Measurements from ENCODE around the gene PACS2. TPM values are rescaled to one million over a fixed set of nuclear protein-coding genes. Genes with fewer than 3 reads are reported as not detected.

Gene PACS2
- 39.0 TPM for polyA plus RNA-seq (2013, experiment 1 of 2)
- polyA plus RNA-seq (2013, experiment 2 of 2), result 35.9 TPM

GRCh38 chr14:105314287-105315200 lies at the start of gene PACS2:
PACS2 (plus strand) TSS chr14:105314748; CDS start chr14:105314919, 171 bp downstream.
- Histone ChIP-seq H4K91ac (ENCODE audit: low read length) (peak within 1 kb of the TSS; percentile 60), H2BK12ac (ENCODE audit: low read length in 2 of 2) (peak within 1 kb of the TSS; percentile 29 to 55), H4K8ac (ENCODE audit: low read length) (peak within 1 kb of the TSS; percentile 96), H3K14ac (ENCODE audit: low read length in 2 of 2) (peak within 1 kb of the TSS in 1 of 2 experiments; percentile 93), H3K23ac (ENCODE audit: low read length in 2 of 2) (peak within 1 kb of the TSS in 1 of 2 experiments; percentile 81), H3K27ac (ENCODE audit: low read length, poor library complexity, severe bottlenecking) (no peak within 1 kb of the TSS), H3K4me3 (ENCODE audit: insufficient read depth in 1 of 2, low read depth in 1 of 2, low read length in 2 of 2) (peak within 1 kb of the TSS; percentile 92), H3K27me3 (ENCODE audit: control insufficient read depth in 1 of 2, insufficient read depth in 1 of 2, low read length in 2 of 2) (no peaks in the 10 kb centered on the region), H3K9ac (ENCODE audit: low read length) (peak within 1 kb of the TSS; percentile 85), H2BK120ac (ENCODE audit: low read depth, low read length) (peak within 1 kb of the TSS; percentile 91), H3K4me1 (ENCODE audit: control insufficient read depth, insufficient read depth, low read depth, low read length) (peaks cover 21% of the 10 kb centered on the region), H2BK15ac (ENCODE audit: low read depth, poor library complexity, severe bottlenecking) (peak within 1 kb of the TSS; percentile 55), H2AFZ (ENCODE audit: low read depth, low read length) (no peak within 1 kb of the TSS), H3K79me1 (replicated peaks; ENCODE audit: low read length, poor library complexity, severe bottlenecking) (peaks cover 15% of the 10 kb centered on the region), H3K4me2 (ENCODE audit: low read length, poor library complexity, severe bottlenecking) (peak within 1 kb of the TSS; percentile 73), H2BK5ac (ENCODE audit: low read depth, low read length, poor library complexity, severe bottlenecking) (no peak within 1 kb of the TSS), H3K18ac (ENCODE audit: low read depth in 1 of 2, low read length in 2 of 2) (peak within 1 kb of the TSS; percentile 69 to 84), H3K9me3 (ENCODE audit: control insufficient read depth, low read length) (no peaks in the 10 kb centered on the region), H3K36me3 (ENCODE audit: control insufficient read depth in 1 of 2, insufficient read depth in 2 of 2, low read depth in 1 of 2, low read length in 2 of 2) (no peaks in the 10 kb centered on the region), H3K4ac (ENCODE audit: low read depth in 1 of 2, low read length in 2 of 2) (peak within 1 kb of the TSS; percentile 41 to 71), H2AK5ac (ENCODE audit: low read length, severe bottlenecking) (no peak within 1 kb of the TSS)
- DNase-seq, result peak; percentile 81
- WGBS, result 1% methylated on average over 30 of the region's 163 CpGs

- H3K4ac ChIP-seq (ENCODE audit: low read depth in 1 of 2, low read length in 2 of 2), result no peak overlapping the region
- no peak for DNase-seq
- peaks cover 14 to 43% of the 10 kb centered on the region in 2 experiments for H3K36me3 ChIP-seq (ENCODE audit: control insufficient read depth in 1 of 2, insufficient read depth in 2 of 2, low read depth in 1 of 2, low read length in 2 of 2)
- no peaks in the 10 kb centered on the region for H3K27me3 ChIP-seq (ENCODE audit: control insufficient read depth in 1 of 2, insufficient read depth in 1 of 2, low read length in 2 of 2)
- peak overlapping the region; percentile 52 for H4K91ac ChIP-seq (ENCODE audit: low read length)
- H3K4me3 ChIP-seq (ENCODE audit: insufficient read depth in 1 of 2, low read depth in 1 of 2, low read length in 2 of 2), result no peak overlapping the region
- no peak overlapping the region for H2BK12ac ChIP-seq (ENCODE audit: low read length in 2 of 2)
- H2BK15ac ChIP-seq (ENCODE audit: low read depth, poor library complexity, severe bottlenecking), result no peak overlapping the region
- no peak overlapping the region for H3K23ac ChIP-seq (ENCODE audit: low read length in 2 of 2)
- H3K4me1 ChIP-seq (ENCODE audit: control insufficient read depth, insufficient read depth, low read depth, low read length), result peaks cover 2% of the 10 kb centered on the region
- no peak overlapping the region for H3K27ac ChIP-seq (ENCODE audit: low read length, poor library complexity, severe bottlenecking)
- H3K9me3 ChIP-seq (ENCODE audit: control insufficient read depth, low read length), result no peaks in the 10 kb centered on the region
- no peak overlapping the region for H2AK5ac ChIP-seq (ENCODE audit: low read length, severe bottlenecking)
- no peak overlapping the region for H4K8ac ChIP-seq (ENCODE audit: low read length)
- H2AFZ ChIP-seq (ENCODE audit: low read depth, low read length), result no peak overlapping the region
- no peak overlapping the region for H2BK5ac ChIP-seq (ENCODE audit: low read depth, low read length, poor library complexity, severe bottlenecking)
- no peak overlapping the region for H3K18ac ChIP-seq (ENCODE audit: low read depth in 1 of 2, low read length in 2 of 2)
- no peak overlapping the region for H3K9ac ChIP-seq (ENCODE audit: low read length)
- no peak overlapping the region for H3K4me2 ChIP-seq (ENCODE audit: low read length, poor library complexity, severe bottlenecking)
- no peak overlapping the region for H2BK120ac ChIP-seq (ENCODE audit: low read depth, low read length)
- 93% methylated on average over 21 of the region's 21 CpGs for WGBS
- H3K14ac ChIP-seq (ENCODE audit: low read length in 2 of 2), result no peak overlapping the region
- peaks cover 35% of the 10 kb centered on the region for H3K79me1 ChIP-seq (replicated peaks; ENCODE audit: low read length, poor library complexity, severe bottlenecking)
These were observed 46.6 kb upstream of the PACS2 start for GRCh38 chr14:105267820-105268548.

DNA sequence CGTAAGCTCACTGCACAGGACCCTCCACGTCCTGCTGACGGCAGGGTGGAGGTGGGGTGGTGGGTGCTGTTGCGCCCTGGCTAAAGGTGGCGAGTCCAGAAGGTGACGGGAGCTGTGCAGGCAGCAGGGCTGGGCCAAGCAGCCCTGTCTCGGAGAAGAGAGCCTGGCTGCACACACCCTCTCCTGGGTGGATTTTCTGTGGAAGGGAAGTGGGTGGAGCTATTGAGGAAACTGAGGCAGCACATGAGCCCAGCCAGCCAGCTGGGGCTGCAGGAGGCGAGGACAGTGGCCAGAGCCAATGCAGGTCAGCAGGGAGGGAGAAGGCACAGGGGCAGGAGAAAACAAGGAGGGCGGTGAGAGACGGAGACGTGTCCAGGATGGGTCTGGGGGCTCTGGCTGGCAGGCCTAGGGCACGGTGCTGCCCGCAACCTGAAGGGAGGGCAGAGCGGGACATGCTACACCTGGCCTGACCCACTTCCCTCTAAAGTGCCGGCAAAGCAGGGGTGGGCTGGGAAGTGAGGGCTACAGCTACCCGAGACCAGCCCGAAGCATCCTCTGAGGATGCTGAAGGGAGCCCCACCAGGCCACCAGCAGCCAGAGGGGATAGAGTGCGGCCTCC lies 45.7 kb upstream of the PACS2 start:
- H4K91ac ChIP-seq (ENCODE audit: low read length), result no peak overlapping the region
- H3K4ac ChIP-seq (ENCODE audit: low read depth in 1 of 2, low read length in 2 of 2), result no peak overlapping the region
- no peak overlapping the region for H4K8ac ChIP-seq (ENCODE audit: low read length)
- H3K79me1 ChIP-seq (replicated peaks; ENCODE audit: low read length, poor library complexity, severe bottlenecking), result peaks cover 36% of the 10 kb centered on the region
- peaks cover 13 to 38% of the 10 kb centered on the region in 2 experiments for H3K36me3 ChIP-seq (ENCODE audit: control insufficient read depth in 1 of 2, insufficient read depth in 2 of 2, low read depth in 1 of 2, low read length in 2 of 2)
- no peak overlapping the region for H2AK5ac ChIP-seq (ENCODE audit: low read length, severe bottlenecking)
- H3K27ac ChIP-seq (ENCODE audit: low read length, poor library complexity, severe bottlenecking), result no peak overlapping the region
- 96% methylated on average over 18 of the region's 18 CpGs for WGBS
- H3K4me2 ChIP-seq (ENCODE audit: low read length, poor library complexity, severe bottlenecking), result no peak overlapping the region
- no peak overlapping the region for H2BK15ac ChIP-seq (ENCODE audit: low read depth, poor library complexity, severe bottlenecking)
- H3K18ac ChIP-seq (ENCODE audit: low read depth in 1 of 2, low read length in 2 of 2), result no peak overlapping the region
- no peaks in the 10 kb centered on the region for H3K9me3 ChIP-seq (ENCODE audit: control insufficient read depth, low read length)
- no peak overlapping the region for H3K23ac ChIP-seq (ENCODE audit: low read length in 2 of 2)
- no peak overlapping the region for H2AFZ ChIP-seq (ENCODE audit: low read depth, low read length)
- peak overlapping the region in 1 of 2 experiments; percentile 6 for H3K4me3 ChIP-seq (ENCODE audit: insufficient read depth in 1 of 2, low read depth in 1 of 2, low read length in 2 of 2)
- H2BK5ac ChIP-seq (ENCODE audit: low read depth, low read length, poor library complexity, severe bottlenecking), result no peak overlapping the region
- H3K27me3 ChIP-seq (ENCODE audit: control insufficient read depth in 1 of 2, insufficient read depth in 1 of 2, low read length in 2 of 2), result no peaks in the 10 kb centered on the region
- H3K9ac ChIP-seq (ENCODE audit: low read length), result no peak overlapping the region
- no peak overlapping the region for H3K14ac ChIP-seq (ENCODE audit: low read length in 2 of 2)
- DNase-seq, result no peak
- H3K4me1 ChIP-seq (ENCODE audit: control insufficient read depth, insufficient read depth, low read depth, low read length), result peaks cover 4% of the 10 kb centered on the region
- H2BK12ac ChIP-seq (ENCODE audit: low read length in 2 of 2), result peak overlapping the region in 1 of 2 experiments; percentile 19
- H2BK120ac ChIP-seq (ENCODE audit: low read depth, low read length), result no peak overlapping the region

Data from mesenchymal stem cell (in vitro differentiated cells and primary cell).